GM12872 (cell line): ENCODE data around the gene OBSCN.

ENCODE experiments used
- TF ChIP-seq, protein P1 (sequence below): IDR thresholded peaks from 3 replicates; pipeline ENCODE4 v1.5.1; 2011; ENCODE audit warnings: low read depth, mild to moderate bottlenecking, low read length, moderate library complexity; ENCODE audit not compliant: insufficient read depth

Gene OBSCN

DNA sequence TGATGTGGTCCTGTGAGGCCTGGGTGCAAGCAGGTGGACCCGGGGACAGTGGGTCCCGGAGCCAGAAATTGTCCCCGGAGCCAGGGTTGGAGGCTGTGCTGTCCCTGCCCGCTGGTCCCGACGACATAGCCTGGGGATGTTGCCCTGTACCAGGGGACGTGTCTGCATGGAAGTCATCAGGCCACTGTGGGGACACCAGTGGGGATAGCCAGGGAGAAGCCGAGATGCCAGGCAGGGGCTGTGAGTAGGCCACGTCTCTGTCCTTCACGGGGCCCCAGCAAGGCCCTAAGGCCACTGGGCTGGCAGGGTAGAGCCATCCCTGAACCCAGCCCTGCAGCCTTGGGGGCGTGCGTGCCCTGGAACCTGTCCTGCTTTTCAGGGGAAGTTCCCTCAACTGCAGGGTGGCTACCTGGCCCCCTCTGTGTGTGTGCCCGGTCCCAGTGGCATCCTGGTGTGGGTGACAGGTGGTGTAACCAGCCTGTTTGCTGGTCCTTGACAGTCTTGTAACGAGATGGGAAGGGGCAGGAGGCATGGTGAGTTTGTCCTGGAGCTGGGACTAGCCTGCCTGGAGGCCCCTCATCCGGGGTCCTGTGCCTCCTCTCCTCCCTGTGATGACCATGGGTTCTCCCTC is 73.2 kb downstream of the OBSCN start:
- TF ChIP-seq, protein P1, sequence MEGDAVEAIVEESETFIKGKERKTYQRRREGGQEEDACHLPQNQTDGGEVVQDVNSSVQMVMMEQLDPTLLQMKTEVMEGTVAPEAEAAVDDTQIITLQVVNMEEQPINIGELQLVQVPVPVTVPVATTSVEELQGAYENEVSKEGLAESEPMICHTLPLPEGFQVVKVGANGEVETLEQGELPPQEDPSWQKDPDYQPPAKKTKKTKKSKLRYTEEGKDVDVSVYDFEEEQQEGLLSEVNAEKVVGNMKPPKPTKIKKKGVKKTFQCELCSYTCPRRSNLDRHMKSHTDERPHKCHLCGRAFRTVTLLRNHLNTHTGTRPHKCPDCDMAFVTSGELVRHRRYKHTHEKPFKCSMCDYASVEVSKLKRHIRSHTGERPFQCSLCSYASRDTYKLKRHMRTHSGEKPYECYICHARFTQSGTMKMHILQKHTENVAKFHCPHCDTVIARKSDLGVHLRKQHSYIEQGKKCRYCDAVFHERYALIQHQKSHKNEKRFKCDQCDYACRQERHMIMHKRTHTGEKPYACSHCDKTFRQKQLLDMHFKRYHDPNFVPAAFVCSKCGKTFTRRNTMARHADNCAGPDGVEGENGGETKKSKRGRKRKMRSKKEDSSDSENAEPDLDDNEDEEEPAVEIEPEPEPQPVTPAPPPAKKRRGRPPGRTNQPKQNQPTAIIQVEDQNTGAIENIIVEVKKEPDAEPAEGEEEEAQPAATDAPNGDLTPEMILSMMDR = no peak

DNA sequence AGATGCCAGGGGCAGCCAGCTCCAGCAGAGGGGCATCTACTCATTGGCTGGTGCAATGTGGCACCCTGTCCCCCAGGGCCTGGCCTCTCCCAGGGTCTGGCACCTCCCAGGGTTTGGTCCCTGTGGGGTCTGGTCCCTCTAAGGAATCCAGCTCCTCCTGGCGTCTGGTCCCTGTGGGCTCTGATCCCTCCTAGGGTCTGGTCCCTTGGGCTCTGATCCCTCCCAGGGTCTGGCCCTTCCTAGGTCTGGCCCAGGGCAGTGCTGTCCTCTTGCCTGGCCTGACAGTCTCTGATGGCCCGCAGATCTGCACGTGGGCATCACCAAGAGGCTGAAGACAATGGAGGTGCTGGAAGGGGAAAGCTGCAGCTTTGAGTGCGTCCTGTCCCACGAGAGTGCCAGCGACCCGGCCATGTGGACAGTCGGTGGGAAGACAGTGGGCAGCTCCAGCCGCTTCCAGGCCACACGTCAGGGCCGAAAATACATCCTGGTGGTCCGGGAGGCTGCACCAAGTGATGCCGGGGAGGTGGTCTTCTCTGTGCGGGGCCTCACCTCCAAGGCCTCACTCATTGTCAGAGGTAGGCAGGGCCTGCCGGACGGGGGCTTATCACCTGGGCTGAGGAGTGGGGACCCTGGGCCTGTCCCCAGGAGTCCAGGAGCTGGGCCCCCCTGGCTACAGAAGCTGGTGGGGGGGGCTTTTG is 73.9 kb downstream of the OBSCN start:
- TF ChIP-seq, protein P1 = no peak

DNA sequence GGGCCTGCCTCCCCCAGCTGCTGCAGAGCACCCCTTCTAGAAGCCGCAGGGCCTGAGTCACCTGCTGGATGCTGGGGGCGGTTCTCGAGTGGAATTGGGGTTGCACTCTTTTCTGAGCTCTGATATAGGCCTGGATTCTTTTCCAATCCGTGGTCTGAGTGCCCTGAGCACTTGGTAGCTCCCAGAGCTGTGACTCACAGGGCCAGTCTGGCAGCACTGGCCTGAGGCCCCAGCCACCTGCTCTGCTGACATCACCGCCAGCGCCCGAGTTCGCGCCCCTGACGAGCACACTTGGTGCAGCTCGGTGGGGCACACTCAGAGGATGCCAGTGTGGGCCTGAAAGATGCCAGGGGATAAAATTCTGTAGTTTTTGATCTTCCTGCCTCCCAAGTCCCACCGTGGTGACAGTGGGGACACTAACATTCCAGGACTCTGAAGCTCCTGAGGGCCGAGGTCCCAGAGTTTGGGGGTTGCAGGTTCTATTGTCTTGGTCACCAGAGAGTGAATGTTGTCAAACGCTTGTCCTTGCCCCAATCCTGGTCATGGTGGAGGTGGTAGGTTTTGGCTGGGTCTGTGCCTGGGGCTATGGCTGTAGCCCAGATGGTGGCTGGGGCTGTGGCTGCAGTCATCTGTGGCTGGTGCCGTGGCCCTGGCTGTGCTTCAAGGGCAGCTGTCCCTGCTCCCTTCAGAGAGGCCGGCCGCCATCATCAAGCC is 74.6 kb downstream of the OBSCN start:
- TF ChIP-seq, protein P1 = no peak

DNA sequence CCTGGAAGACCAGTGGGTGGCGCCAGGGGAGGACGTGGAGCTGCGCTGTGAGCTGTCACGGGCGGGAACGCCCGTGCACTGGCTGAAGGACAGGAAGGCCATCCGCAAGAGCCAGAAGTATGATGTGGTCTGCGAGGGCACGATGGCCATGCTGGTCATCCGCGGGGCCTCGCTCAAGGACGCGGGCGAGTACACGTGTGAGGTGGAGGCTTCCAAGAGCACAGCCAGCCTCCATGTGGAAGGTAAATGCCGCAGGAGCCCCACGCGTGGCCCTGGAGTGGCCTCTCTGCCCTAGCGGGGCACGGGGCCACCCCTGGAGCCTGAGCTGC is 75.2 kb downstream of the OBSCN start:
- TF ChIP-seq, protein P1 = no peak

DNA sequence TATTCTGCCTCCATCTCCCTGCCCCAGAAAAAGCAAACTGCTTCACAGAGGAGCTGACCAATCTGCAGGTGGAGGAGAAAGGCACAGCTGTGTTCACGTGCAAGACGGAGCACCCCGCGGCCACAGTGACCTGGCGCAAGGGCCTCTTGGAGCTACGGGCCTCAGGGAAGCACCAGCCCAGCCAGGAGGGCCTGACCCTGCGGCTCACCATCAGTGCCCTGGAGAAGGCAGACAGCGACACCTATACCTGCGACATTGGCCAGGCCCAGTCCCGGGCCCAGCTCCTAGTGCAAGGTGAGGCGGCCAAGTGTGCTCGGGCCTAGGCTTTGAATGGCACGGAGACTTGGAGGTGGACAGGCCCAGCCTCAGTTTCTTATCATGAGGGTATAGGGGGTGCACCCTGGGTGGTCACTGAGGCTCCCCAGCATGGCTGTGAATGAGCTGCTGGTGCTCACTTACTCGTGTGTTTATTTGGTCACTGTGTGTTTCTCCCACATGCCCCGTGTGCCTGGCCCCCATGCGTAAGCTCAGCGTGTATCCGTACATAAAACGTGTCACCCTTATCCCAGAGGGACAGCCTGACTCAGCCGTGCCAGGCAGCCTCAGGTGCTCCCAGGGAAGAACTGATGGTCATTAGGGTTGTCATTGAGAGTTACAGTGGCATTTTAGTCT is 75.8 kb downstream of the OBSCN start:
- TF ChIP-seq, protein P1 = no peak

DNA sequence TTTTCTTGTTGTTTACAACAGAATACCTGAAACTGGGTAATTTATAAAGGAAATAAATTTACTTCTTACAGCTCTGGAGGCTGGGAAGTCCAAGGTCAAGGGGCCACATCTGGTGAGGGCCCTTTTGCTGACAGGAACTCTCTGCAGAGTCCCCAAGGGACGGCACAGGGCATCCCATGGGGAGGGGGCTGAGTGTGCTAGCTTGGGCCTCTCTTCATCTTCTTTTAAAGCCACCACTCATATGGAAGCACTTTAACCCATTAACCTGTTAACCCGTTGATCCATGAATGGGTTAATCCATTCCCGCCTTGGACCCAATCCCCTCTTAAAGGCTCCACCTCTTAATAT is 76.3 kb downstream of the OBSCN start:
- TF ChIP-seq, protein P1 = no peak

DNA sequence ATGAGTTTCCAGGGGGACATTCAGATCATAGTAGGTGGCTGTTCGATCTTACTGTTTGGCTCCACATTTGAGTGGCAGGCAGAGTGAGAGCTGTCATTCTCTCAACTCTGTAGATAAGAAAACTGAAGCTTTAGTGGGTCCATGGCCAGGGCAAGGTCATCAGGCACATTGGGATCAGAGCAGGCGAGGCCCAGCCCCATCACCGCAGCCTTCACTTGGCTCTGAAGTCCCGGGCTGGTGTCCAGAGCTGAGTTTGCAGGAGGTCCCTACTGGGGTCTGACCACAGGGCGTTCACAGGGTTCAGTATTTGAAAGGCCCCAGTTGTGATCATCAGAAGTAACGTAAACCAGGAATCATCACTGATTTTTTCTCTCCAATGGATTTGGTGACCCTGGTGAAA is 76.7 kb downstream of the OBSCN start:
- TF ChIP-seq, protein P1 = no peak
